ENCODE data around the gene DDX39A. TPM values are rescaled to one million over a fixed set of nuclear protein-coding genes. Genes with fewer than 3 reads are reported as not detected.

DDX39A gene
- total and polyA plus RNA-seq, 2 of the 8 experiments (the other 6 are each of a cell fraction or from before 2014, with no cell fraction given): 139 TPM

DNA sequence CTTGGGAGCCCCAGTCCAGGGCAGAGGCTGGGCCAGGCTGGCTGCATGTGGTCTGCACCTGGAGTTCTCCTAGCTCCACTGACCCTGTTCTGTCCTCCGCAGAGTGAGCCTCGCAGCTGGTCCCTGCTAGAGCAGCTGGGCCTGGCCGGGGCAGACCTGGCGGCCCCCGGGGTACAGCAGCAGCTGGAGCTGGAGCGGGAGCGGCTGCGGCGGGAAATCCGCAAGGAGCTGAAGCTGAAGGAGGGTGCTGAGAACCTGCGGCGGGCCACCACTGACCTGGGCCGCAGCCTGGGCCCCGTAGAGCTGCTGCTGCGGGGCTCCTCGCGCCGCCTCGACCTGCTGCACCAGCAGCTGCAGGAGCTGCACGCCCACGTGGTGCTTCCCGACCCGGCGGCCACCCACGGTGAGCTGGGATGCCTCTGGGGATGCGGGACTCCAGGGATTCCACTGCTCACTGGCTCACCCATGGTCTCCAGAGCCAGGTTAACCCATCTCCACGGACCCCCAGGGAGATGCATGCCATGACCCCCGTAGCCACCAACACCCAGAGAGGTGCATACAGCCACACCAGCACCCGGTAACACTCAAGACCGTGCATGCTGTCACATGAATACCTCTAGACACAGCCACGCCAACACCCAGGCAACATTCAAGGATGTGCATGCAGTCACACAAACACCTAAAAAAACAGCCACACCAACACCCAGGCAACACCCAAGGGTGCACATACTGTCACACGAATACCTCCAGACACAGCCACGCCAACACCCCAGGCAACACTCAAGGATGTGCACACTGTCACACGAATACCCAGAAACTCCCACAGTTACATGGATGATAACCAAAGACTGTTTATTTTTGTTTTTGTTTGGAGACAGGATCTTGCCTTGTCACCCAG, 22.1 kb upstream of the DDX39A start (continued):
- TF ChIP-seq CTBP2 (IDR thresholded peaks at IDR 0.05; ENCODE audit: borderline replicate concordance, insufficient read depth, insufficient read length, low read length): no peak
- no peak for TF ChIP-seq RXRA (IDR thresholded peaks at IDR 0.05; ENCODE audit: insufficient read depth, low read depth, low read length)
- no peak for TF ChIP-seq TBP (IDR thresholded peaks at IDR 0.05; ENCODE audit: low read depth, low read length)
- TF ChIP-seq CBX8 (IDR thresholded peaks at IDR 0.05; ENCODE audit: borderline replicate concordance, low read depth, low read length): no peak
- TF ChIP-seq EZH2 (IDR thresholded peaks at IDR 0.05; ENCODE audit: low read depth, low read length, severe bottlenecking): no peak
- TF ChIP-seq GABPA (IDR thresholded peaks at IDR 0.05; ENCODE audit: borderline replicate concordance, insufficient read depth, low read length): no peak
- no peak for TF ChIP-seq KDM4A (IDR thresholded peaks at IDR 0.05; ENCODE audit: low read depth, low read length, severe bottlenecking)
- no peak for TF ChIP-seq POU5F1 (IDR thresholded peaks at IDR 0.05; ENCODE audit: low read depth, low read length)
- no peak for TF ChIP-seq JUN (IDR thresholded peaks at IDR 0.05; ENCODE audit: low read depth, low read length)
- TF ChIP-seq RNF2 (IDR thresholded peaks at IDR 0.05; ENCODE audit: borderline replicate concordance, low read depth, low read length, missing control alignments, poor library complexity, severe bottlenecking): no peak

All from H1 (cell line).